HepG2 (cell line): Measurements from ENCODE around the gene GJB1. TPM values are rescaled to one million over a fixed set of nuclear protein-coding genes. Genes with fewer than 3 reads are reported as not detected.
A peak's percentile ranks its signal among the peaks of the same experiment; 100 is the strongest.

Experiments used
- ATAC-seq: fragments of 200-7000 bp; cut with Tn5 transposase; 3 replicates; pipeline ENCODE4 v1.9.1; 2020; ENCODE audit warnings: mild to moderate bottlenecking, moderate library complexity
- BruUV-seq: library from RNA; stranded (reverse); fragments of 400-500 nt; replicated peaks from 2 replicates; lab custom pipeline; 2021; lab: Mats Ljungman, UMichigan
- CTCF ChIA-PET: fragments of 300-600 bp; formaldehyde crosslinking; extraction: SDS; loops from one replicate; lab custom pipeline; 2021; ENCODE audit warnings: low total read pairs, inconsistent platforms, low intra/inter-chr PET ratio; lab: Yijun Ruan, JAX
- POLR2A ChIA-PET: fragments of 350-600 bp; sonication (Branson Sonifier 250); formaldehyde crosslinking; loops from one replicate; lab custom pipeline; 2020; ENCODE audit warnings: antibody characterized with exemption, inconsistent platforms; lab: Yijun Ruan, JAX
- DNase-seq: peaks from one replicate; pipeline ENCODE4 v3.0.0-alpha.2; 2015; ENCODE audit warnings: low spot score
- FAIRE-seq: peaks from 3 replicates; lab custom pipeline; 2011; peaks lifted over from hg19 to GRCh38; lab: Jason Lieb, UNC
- H2AFZ ChIP-seq: one replicate; pipeline ENCODE4 v1.6.1; 2011; ENCODE audit warnings: low read length, inconsistent platforms
- H3K27ac ChIP-seq: fragments of 300-600 bp; 3 replicates; pipeline ENCODE4 v1.8.0; 2011; ENCODE audit warnings: mixed run types, mild to moderate bottlenecking, mixed read lengths, low read length, inconsistent platforms; ENCODE audit not compliant: insufficient read depth; ENCODE audit errors: extremely low read length
- H3K27me3 ChIP-seq, 2 experiments: fragments of 200-600 bp in 1 of 2; 2 replicates in 1 of 2; 3 replicates in 1 of 2; pipeline versions ENCODE4 v1.6.0 to v1.8.0; 2011; ENCODE audit warnings: low read length in 2 of 2, mild to moderate bottlenecking in 2 of 2, moderate library complexity in 2 of 2, inconsistent platforms in 1 of 2; ENCODE audit not compliant: insufficient read depth in 2 of 2, control insufficient read depth in 1 of 2
- H3K36me3 ChIP-seq, 2 experiments: fragments of 200-600 bp in 1 of 2; replicated peaks in 1 of 2; 2 replicates in 1 of 2; 3 replicates in 1 of 2; pipeline versions ENCODE4 v1.5.1 to v1.8.0; 2011; ENCODE audit warnings: low read length in 2 of 2, inconsistent platforms in 1 of 2; ENCODE audit not compliant: insufficient read depth in 2 of 2, control insufficient read depth in 1 of 2
- H3K4me1 ChIP-seq: 2 replicates; pipeline ENCODE4 v1.5.1; 2012; ENCODE audit warnings: low read length, inconsistent platforms; ENCODE audit not compliant: insufficient read depth
- H3K4me2 ChIP-seq: 2 replicates; pipeline ENCODE4 v1.6.0; 2011; ENCODE audit warnings: low read depth, low read length, inconsistent platforms
- H3K4me3 ChIP-seq, 3 experiments: fragments of 200-600 bp in 1 of 3; sonication (generic), shearing (Covaris generic) in 1 of 3; replicated peaks in 1 of 3; 2 replicates each; pipeline ENCODE4 v1.5.1; 2011 to 2016; ENCODE audit warnings: low read length in 3 of 3, inconsistent platforms in 2 of 3, low read depth in 2 of 3, mild to moderate bottlenecking in 2 of 3, control low read depth in 1 of 3, mixed read lengths in 1 of 3; ENCODE audit not compliant: insufficient read depth in 1 of 3
- H3K79me2 ChIP-seq: one replicate; pipeline ENCODE4 v1.6.1; 2011; ENCODE audit warnings: low read length, inconsistent platforms; ENCODE audit not compliant: insufficient read depth
- H3K9ac ChIP-seq: 2 replicates; pipeline ENCODE4 v1.6.0; 2011; ENCODE audit warnings: mild to moderate bottlenecking, low read depth, low read length, inconsistent platforms; ENCODE audit not compliant: insufficient read depth
- H3K9me3 ChIP-seq: 2 replicates; pipeline ENCODE4 v1.5.1; 2012; ENCODE audit warnings: mild to moderate bottlenecking, low read length
- H4K20me1 ChIP-seq: 2 replicates; pipeline ENCODE4 v1.6.0; 2011; ENCODE audit warnings: inconsistent platforms, mild to moderate bottlenecking, low read length, moderate library complexity; ENCODE audit not compliant: insufficient read depth
- CENPT ChIP-seq: sonication (generic); formaldehyde crosslinking; IDR thresholded peaks from 2 replicates; pipeline ENCODE4 v1.8.0; 2022; ENCODE audit warnings: low read depth, mild to moderate bottlenecking, moderate library complexity, missing genetic modification reagents
- ETV6 ChIP-seq: sonication (generic); formaldehyde crosslinking; conservative IDR thresholded peaks from 2 replicates; pipeline ENCODE4 v1.4.0; 2020; ENCODE audit warnings: missing genetic modification reagents
- FOXJ3 ChIP-seq: sonication (generic); formaldehyde crosslinking; IDR thresholded peaks from 2 replicates; pipeline ENCODE4 v1.4.0; 2020; ENCODE audit warnings: missing genetic modification reagents, mild to moderate bottlenecking, borderline replicate concordance
- HCFC1 ChIP-seq: fragments of 150-350 bp; IDR thresholded peaks from 2 replicates; pipeline ENCODE4 v1.6.1; 2014; ENCODE audit warnings: low read depth, low read length
- KLF13 ChIP-seq: sonication (generic); formaldehyde crosslinking; IDR thresholded peaks from 2 replicates; pipeline ENCODE4 v1.4.0; 2020; ENCODE audit warnings: mild to moderate bottlenecking, missing genetic modification reagents
- MAFF ChIP-seq: IDR thresholded peaks from 2 replicates; pipeline ENCODE4 v1.6.1; 2011; ENCODE audit warnings: low read depth, low read length, improper control_type of control experiment
- MED13 ChIP-seq: sonication (generic); formaldehyde crosslinking; IDR thresholded peaks from 2 replicates; pipeline ENCODE4 v1.5.0; 2020; ENCODE audit warnings: missing genetic modification reagents
- MEF2D ChIP-seq: sonication (generic); formaldehyde crosslinking; IDR thresholded peaks from 2 replicates; pipeline ENCODE4 v1.5.1; 2020; ENCODE audit warnings: mild to moderate bottlenecking, missing genetic modification reagents
- PCBP1 ChIP-seq: fragments of 200-400 bp; formaldehyde crosslinking; IDR thresholded peaks from 2 replicates; pipeline ENCODE4 v1.6.1; 2017; ENCODE audit warnings: mild to moderate bottlenecking, low read depth, low read length, borderline replicate concordance
- ZFP90 ChIP-seq: sonication (generic); formaldehyde crosslinking; IDR thresholded peaks from 2 replicates; pipeline ENCODE4 v1.8.0; 2022; ENCODE audit warnings: missing genetic modification reagents, mild to moderate bottlenecking, inconsistent platforms, borderline replicate concordance
- ZNF34 ChIP-seq: sonication (generic); formaldehyde crosslinking; IDR thresholded peaks from 2 replicates; pipeline ENCODE4 v1.4.0; 2020; ENCODE audit warnings: mild to moderate bottlenecking, missing genetic modification reagents, borderline replicate concordance
- ZNF382 ChIP-seq: sonication (generic); formaldehyde crosslinking; IDR thresholded peaks from 2 replicates; pipeline ENCODE4 v1.5.0; 2020; ENCODE audit warnings: missing genetic modification reagents, mild to moderate bottlenecking, borderline replicate concordance
- ZZZ3 ChIP-seq: sonication (generic); formaldehyde crosslinking; IDR thresholded peaks from 2 replicates; pipeline ENCODE4 v1.4.0; 2020; ENCODE audit warnings: missing genetic modification reagents, mild to moderate bottlenecking, borderline replicate concordance
- WGBS: methylation state at CpG from one replicate; pipeline ENCODE4 v1.1.6; 2017; ENCODE audit warnings: low lambda C conversion rate; 5-methylcytosine and 5-hydroxymethylcytosine counted together
- in situ Hi-C: cut with HindIII; loops from 2 replicates; pipeline ENCODE4 v1.10.0; 2017; ENCODE audit warnings: low pct_unique_long_range_greater_than_20kb; ENCODE audit not compliant: extremely low pct_ligation_motif_present
- intact Hi-C: fragments of 100-400 bp; cut with micrococcal nuclease; formaldehyde crosslinking; loops from one replicate; pipeline ENCODE4 v1.10.0; 2022; ENCODE audit not compliant: unreplicated experiment
- polyA plus RNA-seq, 8 experiments: library from polyadenylated mRNA; depleted of rRNA in 3 of 8; stranded (reverse) in 7 of 8; unstranded in 1 of 8; fragments of >200 nt; fragmentation: Illumina TruSeq in 4 of 8; extraction: Trizol in 4 of 8; gene quantifications; 2 replicates each; pipeline versions ENCODE4 v1.2.1 to v1.2.3, GENCODE V29; 2011 to 2016; ENCODE audit warnings: low read depth in 4 of 8, missing spikeins in 1 of 8, mixed read lengths in 1 of 8; ENCODE audit not compliant: insufficient read depth in 1 of 8
- total RNA-seq, 5 experiments: library from RNA; depleted of rRNA; stranded (reverse); fragments of >200 nt; fragmentation: Illumina TruSeq; extraction: Trizol; gene quantifications; 2 replicates each; pipeline ENCODE4 v1.2.3, GENCODE V29; 2016; ENCODE audit warnings: low read depth in 1 of 5
- TF ChIP-seq, protein P1 (sequence below): IDR thresholded peaks from 2 replicates; pipeline ENCODE4 v1.6.1; 2012; ENCODE audit warnings: inconsistent platforms
- TF ChIP-seq, protein P2 (sequence below): sonication (generic); formaldehyde crosslinking; conservative IDR thresholded peaks from 2 replicates; pipeline ENCODE4 v1.8.0; 2022; ENCODE audit warnings: mild to moderate bottlenecking, moderate library complexity, missing genetic modification reagents

GJB1 gene
- total and polyA plus RNA-seq, 2 of the 13 experiments (the other 11 are each of a cell fraction or from before 2014, with no cell fraction given) = 111 to 161 TPM

DNA sequence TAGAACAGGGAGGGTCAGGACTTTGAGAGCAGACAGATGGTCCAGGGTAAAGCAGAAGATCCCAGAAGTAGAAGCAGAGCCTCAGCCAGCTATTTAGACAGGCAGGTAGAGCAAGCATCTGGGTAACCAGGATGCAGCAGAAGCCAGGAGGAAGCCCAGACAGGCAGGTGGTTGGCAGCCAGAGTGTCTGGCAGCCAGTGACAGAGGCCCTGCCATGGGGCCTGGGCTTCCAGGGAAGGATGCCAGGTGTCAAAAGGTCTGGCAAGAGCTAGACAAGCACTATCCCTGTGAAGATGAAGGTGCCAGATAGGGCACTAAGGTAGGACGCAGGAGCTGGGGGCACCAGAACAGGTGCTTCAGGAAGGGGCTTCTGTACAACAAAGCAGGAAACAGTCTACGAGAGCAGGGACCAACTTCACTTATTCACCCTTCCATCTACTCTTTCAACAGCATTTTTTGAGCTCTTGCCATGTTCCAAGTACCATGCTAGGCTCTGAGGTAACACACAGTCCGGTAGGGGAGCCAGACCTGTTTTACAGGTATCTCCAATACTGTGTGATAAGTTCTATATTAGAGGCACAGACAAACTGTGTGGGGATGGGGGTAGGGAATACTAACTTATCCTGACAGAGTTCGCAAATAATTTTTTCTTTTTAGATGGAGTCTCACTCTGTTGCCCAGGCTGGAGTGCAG is 38.1 kb upstream of the GJB1 start:
- CTCF ChIA-PET = no interaction called here
- no peak overlapping the region for H3K4me3 ChIP-seq
- in situ Hi-C loops = no loop called here
- no peaks in the 10 kb centered on the region for H3K27me3 ChIP-seq
- no peak overlapping the region for H2AFZ ChIP-seq
- H3K79me2 ChIP-seq = no peaks in the 10 kb centered on the region
- ATAC-seq = no peak
- BruUV-seq = no TSS peak
- POLR2A ChIA-PET = interaction anchor here (0.6 to 5.2 kb wide), 6 partner anchors 11 to 70 kb away, joined by 3 to 68 read pairs (median 7); partner anchors contain the start of gene GJB1
- H3K27ac ChIP-seq = peak overlapping the region; percentile 100
- no peak overlapping the region for H3K4me2 ChIP-seq
- intact Hi-C loops = loop anchor here (5.0 kb wide), 3 partner anchors 32 to 88 kb away; partner anchors contain the start of genes FOXO4 and ZMYM3
- no peaks in the 10 kb centered on the region for H4K20me1 ChIP-seq
- no peaks in the 10 kb centered on the region for H3K9me3 ChIP-seq
- H3K4me1 ChIP-seq = peaks cover 48% of the 10 kb centered on the region
- no peak for FAIRE-seq
- WGBS = 94% methylated on average over 2 of the region's 4 CpGs
- TF ChIP-seq KLF13 (CRISPR knock-in tag) (no peak), CENPT (CRISPR knock-in tag) (no peak), MED13 (CRISPR knock-in tag) (no peak), ZZZ3 (CRISPR knock-in tag) (no peak), ZNF382 (CRISPR knock-in tag) (no peak), MAFF (no peak), FOXJ3 (no peak), ETV6 (CRISPR knock-in tag) (no peak), ZFP90 (CRISPR knock-in tag) (no peak), HCFC1 (no peak), PCBP1 (no peak), ZNF34 (CRISPR knock-in tag) (no peak), MEF2D (CRISPR knock-in tag) (no peak)
- TF ChIP-seq, protein P1, sequence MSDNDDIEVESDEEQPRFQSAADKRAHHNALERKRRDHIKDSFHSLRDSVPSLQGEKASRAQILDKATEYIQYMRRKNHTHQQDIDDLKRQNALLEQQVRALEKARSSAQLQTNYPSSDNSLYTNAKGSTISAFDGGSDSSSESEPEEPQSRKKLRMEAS = no peak
- TF ChIP-seq, protein P2, sequence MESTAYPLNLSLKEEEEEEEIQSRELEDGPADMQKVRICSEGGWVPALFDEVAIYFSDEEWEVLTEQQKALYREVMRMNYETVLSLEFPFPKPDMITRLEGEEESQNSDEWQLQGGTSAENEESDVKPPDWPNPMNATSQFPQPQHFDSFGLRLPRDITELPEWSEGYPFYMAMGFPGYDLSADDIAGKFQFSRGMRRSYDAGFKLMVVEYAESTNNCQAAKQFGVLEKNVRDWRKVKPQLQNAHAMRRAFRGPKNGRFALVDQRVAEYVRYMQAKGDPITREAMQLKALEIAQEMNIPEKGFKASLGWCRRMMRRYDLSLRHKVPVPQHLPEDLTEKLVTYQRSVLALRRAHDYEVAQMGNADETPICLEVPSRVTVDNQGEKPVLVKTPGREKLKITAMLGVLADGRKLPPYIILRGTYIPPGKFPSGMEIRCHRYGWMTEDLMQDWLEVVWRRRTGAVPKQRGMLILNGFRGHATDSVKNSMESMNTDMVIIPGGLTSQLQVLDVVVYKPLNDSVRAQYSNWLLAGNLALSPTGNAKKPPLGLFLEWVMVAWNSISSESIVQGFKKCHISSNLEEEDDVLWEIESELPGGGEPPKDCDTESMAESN (CRISPR knock-in tag) = no peak
- H3K9ac ChIP-seq = no peak overlapping the region
- DNase-seq = no peak
- no peaks in the 10 kb centered on the region for H3K36me3 ChIP-seq
